ENCODE measurements around the gene AJM1. TPM values are rescaled to one million over a fixed set of nuclear protein-coding genes. Genes with fewer than 3 reads are reported as not detected.
"Not testable (repeated sequence)": the region's sequence is repeated elsewhere in the genome, so short reads cannot be mapped to it uniquely, and the experiment has no call there.

AJM1 gene
- total and polyA plus RNA-seq, 5 experiments from 2014 or later, result 0.05 to 1.3 (median 0.69) TPM; not detected in 1

DNA sequence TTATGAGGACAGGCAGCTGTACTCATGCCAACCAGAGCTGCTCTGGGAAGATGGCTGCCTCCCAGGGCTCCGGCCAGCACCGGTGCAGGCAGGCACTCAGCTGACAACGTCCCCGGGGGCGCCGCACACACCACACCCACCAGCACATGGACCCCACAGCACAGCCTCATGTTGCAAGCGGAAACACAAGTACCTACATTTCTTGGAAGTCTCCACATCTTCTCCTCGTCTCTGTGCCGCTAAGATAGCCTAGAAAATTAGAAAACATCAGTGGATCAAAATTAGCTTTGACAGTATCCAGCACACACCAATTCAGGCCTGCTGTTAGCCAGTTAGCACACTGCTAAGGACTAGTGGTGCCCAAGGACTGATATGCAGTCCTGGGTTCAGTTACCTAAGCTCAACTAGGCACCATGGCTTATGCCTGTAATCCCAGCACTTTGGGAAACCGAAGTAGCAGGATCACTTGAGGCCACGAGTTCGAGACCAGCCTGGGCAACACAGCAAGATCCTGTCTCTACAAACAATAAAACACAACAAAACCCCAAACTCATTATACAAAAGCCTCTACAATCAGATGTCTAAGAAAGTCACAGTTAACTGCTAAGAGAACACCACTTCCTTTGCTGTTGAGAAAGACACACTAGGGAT lies 21.5 kb downstream of the AJM1 start:
- DNase-seq, result peak in 1 of 10 donors; percentile 4
- peak overlapping the region in 6 of 10 donors; percentile 5 to 53 (median 42) for H3K4me3 Mint-ChIP-seq
- no peak for ATAC-seq
- peaks cover 4 to 32% (median 17%) of the 10 kb centered on the region in 4 donors for H3K4me1 Mint-ChIP-seq
- no peaks in the 10 kb centered on the region for H3K9me3 Mint-ChIP-seq
- peaks cover 0 to 26% (median 0%) of the 10 kb centered on the region in 3 donors for H3K36me3 Mint-ChIP-seq
- H3K27me3 Mint-ChIP-seq, result no peaks in the 10 kb centered on the region
- POLR2A ChIA-PET, result interaction anchor here (0.8 to 1.1 kb wide), 2 partner anchors 14 to 23 kb away, joined by 3 read pairs; partner anchors contain the start of gene TRAF2
- peak overlapping the region in 5 of 10 donors; percentile 26 to 87 (median 55) for H3K27ac Mint-ChIP-seq

GRCh38 chr9:136865041-136865767 lies 22.9 kb downstream of the AJM1 start:
- POLR2A ChIA-PET, result interaction anchor here (0.8 to 2.3 kb wide), 3 partner anchors 13 to 18 kb away, joined by 3 to 8 read pairs (median 5); no protein-coding TSS in a partner anchor
- no peaks in the 10 kb centered on the region for H3K27me3 Mint-ChIP-seq
- H3K36me3 Mint-ChIP-seq, result peaks cover 0 to 26% (median 0%) of the 10 kb centered on the region in 3 donors
- H3K27ac Mint-ChIP-seq, result peak overlapping the region; percentile 63 to 93 (median 80)
- H3K9me3 Mint-ChIP-seq, result no peaks in the 10 kb centered on the region
- peak in 1 of 10 donors; percentile 57 for DNase-seq
- peak overlapping the region; percentile 67 to 92 (median 82) for H3K4me3 Mint-ChIP-seq
- peaks cover 4 to 32% (median 17%) of the 10 kb centered on the region in 4 donors for H3K4me1 Mint-ChIP-seq
- ATAC-seq, result no peak

GRCh38 chr9:136865768-136866103 lies 23.5 kb downstream of the AJM1 start:
- Mint-ChIP-seq H3K4me1 (peaks cover 4 to 31% (median 17%) of the 10 kb centered on the region in 4 donors), H3K9me3 (no peaks in the 10 kb centered on the region), H3K27ac (peak overlapping the region in 9 of 10 donors; percentile 63 to 95 (median 90)), H3K4me3 (peak overlapping the region; percentile 67 to 92 (median 82)), H3K36me3 (peaks cover 0 to 23% (median 0%) of the 10 kb centered on the region in 3 donors), H3K27me3 (no peaks in the 10 kb centered on the region)
- ATAC-seq (peak in 1 of 2 donors; percentile 5), DNase-seq (no peak)
- POLR2A ChIA-PET, result interaction anchor here (0.6 to 2.3 kb wide), 10 partner anchors 16 to 264 kb away, joined by 3 to 8 read pairs (median 3); partner anchors contain the start of gene FBXW5

GRCh38 chr9:136866898-136867421 lies 24.7 kb downstream of the AJM1 start:
- peak overlapping the region; percentile 26 to 93 (median 71) for H3K27ac Mint-ChIP-seq
- peaks cover 4 to 31% (median 17%) of the 10 kb centered on the region in 4 donors for H3K4me1 Mint-ChIP-seq
- peaks cover 0 to 20% (median 0%) of the 10 kb centered on the region in 3 donors for H3K36me3 Mint-ChIP-seq
- not testable (repeated sequence) for DNase-seq, H3K9me3 Mint-ChIP-seq, ATAC-seq, H3K27me3 Mint-ChIP-seq
- H3K4me3 Mint-ChIP-seq, result peak overlapping the region in 9 of 10 donors; percentile 75 to 88 (median 77)
- POLR2A ChIA-PET, result interaction anchor here (0.6 to 1.5 kb wide), 5 partner anchors 17 to 126 kb away, joined by 3 to 4 read pairs (median 3); partner anchors contain the start of genes FBXW5 and RABL6

DNA sequence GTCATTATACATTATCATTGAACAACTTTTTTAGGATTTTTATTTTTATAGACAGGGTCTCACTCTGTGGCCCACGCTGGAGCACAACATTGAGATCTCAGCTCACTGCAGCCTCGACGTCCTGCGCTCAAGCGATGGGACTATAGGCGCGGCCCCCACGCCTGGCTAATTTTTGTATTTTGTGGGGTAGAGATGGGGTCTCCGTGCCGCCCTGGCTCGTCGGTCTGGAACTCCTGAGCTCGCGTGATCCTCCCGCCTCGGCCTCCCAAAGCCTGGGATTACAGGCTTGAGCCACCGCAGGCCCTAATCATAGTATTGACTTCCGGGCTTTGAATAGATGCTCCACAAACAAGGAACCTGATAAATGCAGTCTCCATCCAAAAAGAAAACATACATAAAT lies 25.2 kb downstream of the AJM1 start:
- DNase-seq, result no peak
- Mint-ChIP-seq H3K27me3 (no peaks in the 10 kb centered on the region), H3K27ac (peak overlapping the region in 6 of 10 donors; percentile 26 to 81 (median 74)), H3K4me3 (peak overlapping the region; percentile 51 to 88 (median 76)), H3K4me1 (peaks cover 4 to 31% (median 14%) of the 10 kb centered on the region in 4 donors), H3K9me3 (no peaks in the 10 kb centered on the region), H3K36me3 (peaks cover 0 to 17% (median 0%) of the 10 kb centered on the region in 3 donors)
- ATAC-seq, result no peak
- POLR2A ChIA-PET, result interaction anchor here (0.6 to 1.5 kb wide), 3 partner anchors 16 to 77 kb away, joined by 3 to 4 read pairs (median 3); partner anchors contain the start of gene RABL6

DNA sequence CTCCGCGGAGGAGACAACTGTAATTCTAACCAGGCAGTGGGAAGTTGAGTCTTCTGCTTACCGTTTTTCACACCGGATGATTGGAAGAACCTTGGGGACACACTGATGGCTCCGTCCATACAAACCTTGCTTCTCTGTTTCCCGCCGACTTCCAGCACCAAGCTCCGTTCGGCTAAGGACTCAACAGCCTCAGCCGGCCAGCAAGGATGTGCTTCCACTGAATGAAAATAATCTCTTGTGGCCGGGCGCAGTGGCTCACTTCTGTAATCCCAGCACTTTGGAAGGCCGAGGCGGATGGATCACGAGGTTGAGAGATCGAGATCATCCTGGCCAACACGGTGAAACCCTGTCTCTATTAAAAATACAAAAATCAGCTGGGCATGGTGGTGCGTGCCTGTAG lies 25.6 kb downstream of the AJM1 start:
- POLR2A ChIA-PET, result interaction anchor here (0.9 to 1.5 kb wide), 2 partner anchors 60 to 76 kb away, joined by 3 to 4 read pairs; partner anchors contain the start of gene RABL6
- DNase-seq, result no peak
- Mint-ChIP-seq H3K4me1 (peaks cover 4 to 31% (median 14%) of the 10 kb centered on the region in 4 donors), H3K4me3 (peak overlapping the region in 9 of 10 donors; percentile 61 to 88 (median 76)), H3K9me3 (no peaks in the 10 kb centered on the region), H3K27me3 (no peaks in the 10 kb centered on the region), H3K36me3 (peaks cover 0 to 12% (median 0%) of the 10 kb centered on the region in 3 donors), H3K27ac (peak overlapping the region in 6 of 10 donors; percentile 46 to 81 (median 74))
- no peak for ATAC-seq

DNA sequence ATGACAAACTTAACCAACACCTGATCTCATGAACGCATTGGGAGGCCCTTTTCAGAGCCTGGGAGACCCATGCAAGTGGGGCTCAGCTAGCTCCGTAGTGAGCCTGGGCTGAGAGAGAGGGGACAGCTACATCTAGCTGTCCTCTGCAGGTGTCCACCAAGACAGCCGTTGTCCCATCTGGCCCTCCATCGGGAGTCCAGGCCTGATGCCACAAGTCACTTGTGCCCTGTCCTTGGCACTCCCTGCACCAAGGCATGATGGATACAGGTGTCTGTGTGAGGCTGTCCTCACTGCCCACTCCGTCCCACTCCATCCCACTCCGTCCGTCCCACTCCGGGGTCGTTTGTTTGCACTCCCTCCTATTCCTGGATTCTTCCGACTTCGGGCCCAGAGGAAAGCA lies 26.4 kb downstream of the AJM1 start:
- H3K36me3 Mint-ChIP-seq, result peaks cover 0 to 5% (median 0%) of the 10 kb centered on the region in 3 donors
- peak overlapping the region in 7 of 10 donors; percentile 50 to 88 (median 73) for H3K4me3 Mint-ChIP-seq
- peak overlapping the region in 6 of 10 donors; percentile 3 to 85 (median 54) for H3K27ac Mint-ChIP-seq
- no peaks in the 10 kb centered on the region for H3K27me3 Mint-ChIP-seq
- POLR2A ChIA-PET, result no interaction called here
- peaks cover 4 to 31% (median 13%) of the 10 kb centered on the region in 4 donors for H3K4me1 Mint-ChIP-seq
- H3K9me3 Mint-ChIP-seq, result no peaks in the 10 kb centered on the region
- DNase-seq (no peak), ATAC-seq (no peak)

DNA sequence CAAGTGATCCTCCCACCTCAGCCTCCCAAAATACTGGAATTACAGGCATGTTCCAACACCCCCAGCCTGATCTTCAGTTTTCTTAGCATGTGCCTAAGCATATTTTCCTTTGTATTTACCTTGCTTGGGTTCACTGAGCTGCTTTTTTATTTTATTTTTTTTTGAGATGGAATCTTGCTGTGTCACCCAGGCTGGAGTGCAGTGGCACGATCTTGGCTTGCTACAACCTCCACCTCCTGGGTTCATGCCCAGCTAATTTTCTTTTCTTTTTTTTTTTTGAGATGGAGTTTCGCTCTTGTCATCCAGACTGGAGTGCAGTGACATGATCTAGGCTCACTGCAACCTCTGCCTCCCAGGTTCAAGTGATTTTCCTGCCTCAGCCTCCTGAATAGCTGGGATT lies 27.3 kb downstream of the AJM1 start:
- not testable (repeated sequence) for H3K36me3 Mint-ChIP-seq, DNase-seq, H3K27me3 Mint-ChIP-seq, H3K9me3 Mint-ChIP-seq, ATAC-seq, H3K4me3 Mint-ChIP-seq
- peaks cover 2 to 22% (median 9%) of the 10 kb centered on the region in 4 donors for H3K4me1 Mint-ChIP-seq
- POLR2A ChIA-PET, result interaction anchor here (0.9 to 1.3 kb wide), 3 partner anchors 12 to 16 kb away, joined by 3 read pairs; no protein-coding TSS in a partner anchor
- H3K27ac Mint-ChIP-seq, result peak overlapping the region in 1 of 10 donors; percentile 25

- Mint-ChIP-seq H3K9me3 (no peaks in the 10 kb centered on the region), H3K27me3 (no peaks in the 10 kb centered on the region), H3K36me3 (no peaks in the 10 kb centered on the region), H3K4me3 (peak overlapping the region in 1 of 10 donors; percentile 14), H3K4me1 (no peaks in the 10 kb centered on the region), H3K27ac (no peak overlapping the region)
- ATAC-seq (no peak), DNase-seq (no peak)
- POLR2A ChIA-PET, result no interaction called here
Measured at GRCh38 chr9:136875155-136875554, 32.9 kb downstream of the AJM1 start.

- Mint-ChIP-seq H3K9me3 (no peaks in the 10 kb centered on the region), H3K27me3 (no peaks in the 10 kb centered on the region), H3K4me3 (no peak overlapping the region), H3K4me1 (peaks cover 0 to 7% (median 4%) of the 10 kb centered on the region in 4 donors), H3K27ac (no peak overlapping the region), H3K36me3 (no peaks in the 10 kb centered on the region)
- POLR2A ChIA-PET, result interaction anchor here (1.0 to 1.9 kb wide), 2 partner anchors 10 to 33 kb away, joined by 4 to 6 read pairs; partner anchors contain the start of gene TRAF2
- ATAC-seq (no peak), DNase-seq (no peak)
Measured at GRCh38 chr9:136876476-136876875, 34.2 kb downstream of the AJM1 start.

DNA sequence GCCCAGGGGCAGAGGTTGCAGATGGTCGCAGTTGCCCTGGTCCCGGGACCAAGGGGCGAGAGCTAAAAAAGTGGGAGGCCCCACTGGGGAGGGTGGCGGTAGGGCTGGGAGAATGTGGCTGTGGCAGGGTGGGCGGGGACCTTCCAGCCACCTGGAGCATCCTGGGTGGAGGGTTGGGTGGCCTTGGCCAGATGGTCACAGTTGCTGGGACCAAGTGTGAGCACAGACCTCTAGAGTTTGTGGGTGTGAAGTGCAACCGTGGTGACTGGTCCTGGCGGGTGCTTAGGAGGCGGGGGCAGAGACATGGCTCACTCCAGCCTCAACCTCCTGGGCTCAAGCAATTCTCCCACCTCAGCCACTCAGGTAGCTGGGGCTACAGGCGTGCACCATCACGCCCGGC lies 38.4 kb downstream of the AJM1 start:
- H3K27ac Mint-ChIP-seq, result no peak overlapping the region
- ATAC-seq, result no peak
- no peaks in the 10 kb centered on the region for H3K36me3 Mint-ChIP-seq
- POLR2A ChIA-PET, result interaction anchor here (1.1 kb wide), 1 partner anchor 205 kb away, joined by 3 read pairs; no protein-coding TSS in a partner anchor
- H3K4me3 Mint-ChIP-seq, result peak overlapping the region in 4 of 10 donors; percentile 32 to 52 (median 38)
- DNase-seq, result no peak
- H3K4me1 Mint-ChIP-seq, result peaks cover 3 to 30% (median 20%) of the 10 kb centered on the region in 4 donors
- no peaks in the 10 kb centered on the region for H3K9me3 Mint-ChIP-seq
- no peaks in the 10 kb centered on the region for H3K27me3 Mint-ChIP-seq

DNA sequence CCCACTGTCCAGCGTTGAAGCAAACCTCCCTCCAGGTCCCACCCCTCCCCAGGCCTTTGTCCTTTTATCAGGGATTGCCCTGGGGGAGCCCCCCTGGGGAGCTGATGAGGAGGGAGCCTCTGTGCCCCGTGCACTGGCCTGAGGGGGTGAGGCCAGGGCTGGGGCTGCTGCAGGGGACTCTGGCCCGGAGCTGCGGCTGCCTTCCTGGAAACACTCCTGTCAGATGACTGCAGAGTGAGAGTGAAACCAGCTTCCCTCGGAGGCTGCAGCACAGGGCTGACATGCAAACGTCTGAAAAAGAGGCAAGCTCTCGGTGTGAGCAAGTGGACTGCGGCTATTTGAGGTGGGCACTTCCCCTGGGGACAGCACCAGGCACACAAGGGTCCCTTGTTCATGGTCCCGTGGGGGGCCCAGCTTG lies 39.4 kb downstream of the AJM1 start:
- Mint-ChIP-seq H3K4me1 (peaks cover 3 to 30% (median 20%) of the 10 kb centered on the region in 4 donors), H3K9me3 (no peaks in the 10 kb centered on the region), H3K36me3 (no peaks in the 10 kb centered on the region), H3K27me3 (no peaks in the 10 kb centered on the region), H3K27ac (peak overlapping the region in 9 of 10 donors; percentile 78 to 95 (median 89)), H3K4me3 (peak overlapping the region; percentile 58 to 84 (median 74))
- no peak for ATAC-seq
- no peak for DNase-seq
- POLR2A ChIA-PET, result interaction anchor here (0.8 to 1.5 kb wide), 11 partner anchors 9 to 204 kb away, joined by 3 to 8 read pairs (median 3); partner anchors contain the start of genes AJM1, CCDC183, EDF1 and RABL6

Measured in naive thymus-derived CD8-positive, alpha-beta T cell (primary cell).